ENCODE data around the gene C17orf50. TPM values are rescaled to one million over a fixed set of nuclear protein-coding genes. Genes with fewer than 3 reads are reported as not detected.

Gene C17orf50
- polyA plus RNA-seq, 2 of the 4 experiments (the other 2 are of a cell fraction): 0.19 to 0.22 TPM

DNA sequence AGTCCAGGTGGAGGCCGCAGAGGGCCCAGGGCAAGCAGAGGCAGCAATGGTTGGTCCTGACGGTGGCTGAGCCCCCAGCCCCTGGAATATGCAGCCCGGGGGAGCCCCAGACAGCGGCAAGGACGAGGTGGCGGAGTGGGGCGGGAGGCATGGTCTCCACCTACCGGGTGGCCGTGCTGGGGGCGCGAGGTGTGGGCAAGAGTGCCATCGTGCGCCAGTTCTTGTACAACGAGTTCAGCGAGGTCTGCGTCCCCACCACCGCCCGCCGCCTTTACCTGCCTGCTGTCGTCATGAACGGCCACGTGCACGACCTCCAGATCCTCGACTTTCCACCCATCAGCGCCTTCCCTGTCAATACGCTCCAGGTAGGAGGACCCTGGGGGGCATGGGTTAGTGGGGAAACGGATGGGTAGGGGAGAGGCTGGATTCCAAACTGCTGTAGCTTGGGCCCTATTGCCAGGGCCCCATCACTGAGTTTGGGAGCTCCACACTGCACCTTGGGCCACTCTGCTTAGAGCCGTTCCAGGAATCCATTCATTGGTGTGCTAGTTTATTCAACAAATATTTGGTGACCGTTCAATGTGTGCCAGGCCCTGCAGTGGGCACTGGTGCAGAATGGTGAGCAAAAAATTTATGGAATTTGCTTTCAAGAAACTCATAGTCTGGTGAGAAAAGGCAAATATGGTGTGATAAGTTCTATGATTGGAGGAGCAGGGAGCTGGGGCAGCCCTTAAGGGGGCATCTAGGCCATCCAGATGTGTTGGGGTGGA is 25.5 kb upstream of the C17orf50 start:
- no peak for TF ChIP-seq CHD4 (IDR thresholded peaks at IDR 0.05; ENCODE audit: borderline replicate concordance)
- TF ChIP-seq RNF2 (IDR thresholded peaks at IDR 0.05; ENCODE audit: borderline replicate concordance, low read depth): no peak
- TF ChIP-seq, protein P1, sequence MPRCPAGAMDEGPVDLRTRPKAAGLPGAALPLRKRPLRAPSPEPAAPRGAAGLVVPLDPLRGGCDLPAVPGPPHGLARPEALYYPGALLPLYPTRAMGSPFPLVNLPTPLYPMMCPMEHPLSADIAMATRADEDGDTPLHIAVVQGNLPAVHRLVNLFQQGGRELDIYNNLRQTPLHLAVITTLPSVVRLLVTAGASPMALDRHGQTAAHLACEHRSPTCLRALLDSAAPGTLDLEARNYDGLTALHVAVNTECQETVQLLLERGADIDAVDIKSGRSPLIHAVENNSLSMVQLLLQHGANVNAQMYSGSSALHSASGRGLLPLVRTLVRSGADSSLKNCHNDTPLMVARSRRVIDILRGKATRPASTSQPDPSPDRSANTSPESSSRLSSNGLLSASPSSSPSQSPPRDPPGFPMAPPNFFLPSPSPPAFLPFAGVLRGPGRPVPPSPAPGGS (IDR thresholded peaks at IDR 0.05): no peak
- no peak for TF ChIP-seq SREBF2 (IDR thresholded peaks at IDR 0.05)
- no peak for TF ChIP-seq POLR2A (IDR thresholded peaks at IDR 0.05; ENCODE audit: low read length)
- no peak for TF ChIP-seq FOXS1 (CRISPR knock-in tag; IDR thresholded peaks at IDR 0.05)
- no peak for TF ChIP-seq EHMT2 (IDR thresholded peaks at IDR 0.05; ENCODE audit: low read depth)
- TF ChIP-seq, protein P2, sequence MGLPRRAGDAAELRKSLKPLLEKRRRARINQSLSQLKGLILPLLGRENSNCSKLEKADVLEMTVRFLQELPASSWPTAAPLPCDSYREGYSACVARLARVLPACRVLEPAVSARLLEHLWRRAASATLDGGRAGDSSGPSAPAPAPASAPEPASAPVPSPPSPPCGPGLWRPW (IDR thresholded peaks at IDR 0.05): no peak
- no peak for TF ChIP-seq BHLHE40 (IDR thresholded peaks at IDR 0.05; ENCODE audit: low read depth, low read length)
- no peak for TF ChIP-seq RFX5 (IDR thresholded peaks at IDR 0.05)
- no peak for TF ChIP-seq ZFP36 (IDR thresholded peaks at IDR 0.05; ENCODE audit: borderline replicate concordance, partially characterized antibody)
- TF ChIP-seq MAZ (IDR thresholded peaks at IDR 0.05; ENCODE audit: borderline replicate concordance, low read depth, low read length): no peak
- no peak for TF ChIP-seq TFCP2L1 (CRISPR knock-in tag; IDR thresholded peaks at IDR 0.05)
- TF ChIP-seq, protein P3, sequence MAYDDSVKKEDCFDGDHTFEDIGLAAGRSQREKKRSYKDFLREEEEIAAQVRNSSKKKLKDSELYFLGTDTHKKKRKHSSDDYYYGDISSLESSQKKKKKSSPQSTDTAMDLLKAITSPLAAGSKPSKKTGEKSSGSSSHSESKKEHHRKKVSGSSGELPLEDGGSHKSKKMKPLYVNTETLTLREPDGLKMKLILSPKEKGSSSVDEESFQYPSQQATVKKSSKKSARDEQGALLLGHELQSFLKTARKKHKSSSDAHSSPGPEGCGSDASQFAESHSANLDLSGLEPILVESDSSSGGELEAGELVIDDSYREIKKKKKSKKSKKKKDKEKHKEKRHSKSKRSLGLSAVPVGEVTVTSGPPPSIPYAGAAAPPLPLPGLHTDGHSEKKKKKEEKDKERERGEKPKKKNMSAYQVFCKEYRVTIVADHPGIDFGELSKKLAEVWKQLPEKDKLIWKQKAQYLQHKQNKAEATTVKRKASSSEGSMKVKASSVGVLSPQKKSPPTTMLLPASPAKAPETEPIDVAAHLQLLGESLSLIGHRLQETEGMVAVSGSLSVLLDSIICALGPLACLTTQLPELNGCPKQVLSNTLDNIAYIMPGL (CRISPR knock-in tag; IDR thresholded peaks at IDR 0.05; ENCODE audit: borderline replicate concordance): no peak
- TF ChIP-seq, protein P4, sequence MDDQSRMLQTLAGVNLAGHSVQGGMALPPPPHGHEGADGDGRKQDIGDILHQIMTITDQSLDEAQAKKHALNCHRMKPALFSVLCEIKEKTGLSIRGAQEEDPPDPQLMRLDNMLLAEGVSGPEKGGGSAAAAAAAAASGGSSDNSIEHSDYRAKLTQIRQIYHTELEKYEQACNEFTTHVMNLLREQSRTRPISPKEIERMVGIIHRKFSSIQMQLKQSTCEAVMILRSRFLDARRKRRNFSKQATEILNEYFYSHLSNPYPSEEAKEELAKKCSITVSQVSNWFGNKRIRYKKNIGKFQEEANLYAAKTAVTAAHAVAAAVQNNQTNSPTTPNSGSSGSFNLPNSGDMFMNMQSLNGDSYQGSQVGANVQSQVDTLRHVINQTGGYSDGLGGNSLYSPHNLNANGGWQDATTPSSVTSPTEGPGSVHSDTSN (IDR thresholded peaks at IDR 0.05): no peak
- FAIRE-seq: no peak
- CTCF ChIA-PET: interaction anchor here (0.6 to 27.6 kb wide), 6 partner anchors 10 to 126 kb away, joined by 3 to 377 read pairs (median 6); partner anchors contain the start of gene GAS2L2
- no peak for DNase-seq (ENCODE audit: low read depth in 1 of 2, low spot score in 1 of 2)
- no peak overlapping the region for H3K27ac ChIP-seq
- H3K4me3 ChIP-seq: no peak overlapping the region
- H3K4me1 ChIP-seq: no peaks in the 10 kb centered on the region
- POLR2A ChIA-PET: no interaction called here
- ATAC-seq: no peak
- no peak overlapping the region for H3K4me2 ChIP-seq
- 85% methylated on average over 29 of the region's 29 CpGs for WGBS (ENCODE audit: missing lambda C conversion rate)
- no peaks in the 10 kb centered on the region for H3K9me3 ChIP-seq

DNA sequence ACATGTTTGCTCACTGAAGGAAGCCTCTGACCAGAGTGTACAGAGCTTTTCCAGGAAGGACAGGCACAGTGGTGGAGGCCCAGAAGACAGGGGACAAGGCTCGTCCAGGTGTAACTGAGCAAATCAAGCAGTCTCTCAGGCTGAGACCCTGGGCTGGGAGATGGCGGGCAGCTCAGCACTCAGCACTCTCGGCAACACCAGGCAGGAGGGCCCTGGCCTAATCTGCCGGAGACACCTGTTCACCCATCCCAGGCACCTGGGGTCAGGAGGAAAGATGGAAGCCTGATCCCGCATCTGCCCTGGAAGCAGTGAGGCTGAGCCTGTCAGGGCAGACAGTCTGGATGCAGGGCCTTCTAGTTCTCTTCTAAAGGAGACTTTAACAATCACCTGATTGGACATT is 24.5 kb upstream of the C17orf50 start:
- WGBS (ENCODE audit: missing lambda C conversion rate): 77% methylated on average over 5 of the region's 5 CpGs
- FAIRE-seq (no peak), DNase-seq (ENCODE audit: low read depth in 1 of 2, low spot score in 1 of 2) (no peak), ATAC-seq (no peak)
- TF ChIP-seq HDAC2 (IDR thresholded peaks at IDR 0.05): no peak
- TF ChIP-seq HOXB5 (CRISPR knock-in tag; IDR thresholded peaks at IDR 0.05): no peak
- TF ChIP-seq EP300 (IDR thresholded peaks at IDR 0.05): no peak
- no peak for TF ChIP-seq SREBF2 (IDR thresholded peaks at IDR 0.05)
- TF ChIP-seq, protein P5, sequence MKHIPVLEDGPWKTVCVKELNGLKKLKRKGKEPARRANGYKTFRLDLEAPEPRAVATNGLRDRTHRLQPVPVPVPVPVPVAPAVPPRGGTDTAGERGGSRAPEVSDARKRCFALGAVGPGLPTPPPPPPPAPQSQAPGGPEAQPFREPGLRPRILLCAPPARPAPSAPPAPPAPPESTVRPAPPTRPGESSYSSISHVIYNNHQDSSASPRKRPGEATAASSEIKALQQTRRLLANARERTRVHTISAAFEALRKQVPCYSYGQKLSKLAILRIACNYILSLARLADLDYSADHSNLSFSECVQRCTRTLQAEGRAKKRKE (CRISPR knock-in tag; IDR thresholded peaks at IDR 0.05; ENCODE audit: low read depth): no peak
- no peak for TF ChIP-seq RFX5 (IDR thresholded peaks at IDR 0.05)
- TF ChIP-seq ZFP36 (IDR thresholded peaks at IDR 0.05; ENCODE audit: borderline replicate concordance, partially characterized antibody): no peak
- TF ChIP-seq, protein P4 (IDR thresholded peaks at IDR 0.05): no peak
- no peak for TF ChIP-seq POLR2A (IDR thresholded peaks at IDR 0.05; ENCODE audit: low read length)
- TF ChIP-seq FOSL2 (IDR thresholded peaks at IDR 0.05): no peak
- no peak for TF ChIP-seq FOSL2 (CRISPR knock-in tag; IDR thresholded peaks at IDR 0.05)
- TF ChIP-seq MAFK (IDR thresholded peaks at IDR 0.05; ENCODE audit: partially characterized antibody): no peak
- no peak for TF ChIP-seq KDM5A (IDR thresholded peaks at IDR 0.05)
- TF ChIP-seq TP53 (CRISPR knock-in tag; IDR thresholded peaks at IDR 0.05): no peak
- TF ChIP-seq, protein P3 (CRISPR knock-in tag; IDR thresholded peaks at IDR 0.05; ENCODE audit: borderline replicate concordance): no peak
- no peak for TF ChIP-seq RCOR1 (IDR thresholded peaks at IDR 0.05; ENCODE audit: low read depth, low read length)
- TF ChIP-seq ZNF302 (CRISPR knock-in tag; IDR thresholded peaks at IDR 0.05): no peak
- CTCF ChIA-PET: interaction anchor here (1.3 to 27.6 kb wide), 3 partner anchors 9 to 123 kb away, joined by 4 to 377 read pairs (median 7); partner anchors contain the start of gene GAS2L2
- no peak overlapping the region for H3K4me2 ChIP-seq
- H3K4me3 ChIP-seq: no peak overlapping the region
- peaks cover 2% of the 10 kb centered on the region; the same call in 1 of the 3 replicates for H3K4me1 ChIP-seq
- POLR2A ChIA-PET: no interaction called here
- no peak overlapping the region for H3K27ac ChIP-seq
- H3K9me3 ChIP-seq: no peaks in the 10 kb centered on the region

All from A549 (cell line).